ENCODE measurements around the gene THSD7B. TPM values are rescaled to one million over a fixed set of nuclear protein-coding genes. Genes with fewer than 3 reads are reported as not detected.

Gene THSD7B
- total RNA-seq, 6 donors from 2014 or later = 0.47 TPM; not detected in 5

DNA sequence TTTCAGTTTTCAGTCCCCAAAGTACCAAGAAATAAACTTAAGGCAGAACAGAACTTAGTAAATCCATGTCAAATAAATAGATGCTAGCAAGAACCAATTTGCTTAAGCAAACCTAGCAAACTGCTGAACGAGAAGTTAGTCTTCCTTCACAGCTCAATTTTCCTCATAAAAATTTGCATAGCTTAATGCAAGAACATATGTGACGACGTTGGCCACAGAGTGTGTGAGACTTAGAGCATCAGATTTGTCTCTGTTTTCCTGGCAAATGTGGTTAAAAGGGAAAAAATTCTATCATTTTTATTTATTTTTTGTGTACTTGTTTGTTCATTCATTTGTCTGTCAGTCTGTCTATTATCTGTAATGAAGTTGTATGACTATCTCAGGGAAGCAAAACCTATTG, 485.7 kb downstream of the THSD7B start:
- Histone ChIP-seq H3K36me3 (no peaks in the 10 kb centered on the region), H3K27ac (no peak overlapping the region), H3K4me1 (no peaks in the 10 kb centered on the region), H3K4me3 (no peak overlapping the region), H3K27me3 (no peaks in the 10 kb centered on the region), H3K9me3 (no peaks in the 10 kb centered on the region)
- DNase-seq (no peak), ATAC-seq (ENCODE audit: low FRiP score in 2 of 2) (no peak)
- WGBS, 2 donors = 79 to 87% methylated on average over 3 of the region's 3 CpGs
- TF ChIP-seq, protein P1, sequence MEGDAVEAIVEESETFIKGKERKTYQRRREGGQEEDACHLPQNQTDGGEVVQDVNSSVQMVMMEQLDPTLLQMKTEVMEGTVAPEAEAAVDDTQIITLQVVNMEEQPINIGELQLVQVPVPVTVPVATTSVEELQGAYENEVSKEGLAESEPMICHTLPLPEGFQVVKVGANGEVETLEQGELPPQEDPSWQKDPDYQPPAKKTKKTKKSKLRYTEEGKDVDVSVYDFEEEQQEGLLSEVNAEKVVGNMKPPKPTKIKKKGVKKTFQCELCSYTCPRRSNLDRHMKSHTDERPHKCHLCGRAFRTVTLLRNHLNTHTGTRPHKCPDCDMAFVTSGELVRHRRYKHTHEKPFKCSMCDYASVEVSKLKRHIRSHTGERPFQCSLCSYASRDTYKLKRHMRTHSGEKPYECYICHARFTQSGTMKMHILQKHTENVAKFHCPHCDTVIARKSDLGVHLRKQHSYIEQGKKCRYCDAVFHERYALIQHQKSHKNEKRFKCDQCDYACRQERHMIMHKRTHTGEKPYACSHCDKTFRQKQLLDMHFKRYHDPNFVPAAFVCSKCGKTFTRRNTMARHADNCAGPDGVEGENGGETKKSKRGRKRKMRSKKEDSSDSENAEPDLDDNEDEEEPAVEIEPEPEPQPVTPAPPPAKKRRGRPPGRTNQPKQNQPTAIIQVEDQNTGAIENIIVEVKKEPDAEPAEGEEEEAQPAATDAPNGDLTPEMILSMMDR (IDR thresholded peaks at IDR 0.05) = no peak

- Histone ChIP-seq H3K4me3 (no peak overlapping the region), H3K36me3 (no peaks in the 10 kb centered on the region), H3K27me3 (no peaks in the 10 kb centered on the region), H3K9me3 (no peaks in the 10 kb centered on the region), H3K27ac (no peak overlapping the region), H3K4me1 (no peaks in the 10 kb centered on the region)
- TF ChIP-seq POLR2A (IDR thresholded peaks at IDR 0.05) = no peak
- TF ChIP-seq, protein P1 (IDR thresholded peaks at IDR 0.05) = no peak
- TF ChIP-seq EP300 (IDR thresholded peaks at IDR 0.05) = no peak
- TF ChIP-seq POLR2AphosphoS5 (IDR thresholded peaks at IDR 0.05) = no peak
- DNase-seq (no peak), ATAC-seq (ENCODE audit: low FRiP score in 2 of 2) (no peak)
Measured at GRCh38 chr2:137252934-137253333, 487.6 kb downstream of the THSD7B start.

DNA sequence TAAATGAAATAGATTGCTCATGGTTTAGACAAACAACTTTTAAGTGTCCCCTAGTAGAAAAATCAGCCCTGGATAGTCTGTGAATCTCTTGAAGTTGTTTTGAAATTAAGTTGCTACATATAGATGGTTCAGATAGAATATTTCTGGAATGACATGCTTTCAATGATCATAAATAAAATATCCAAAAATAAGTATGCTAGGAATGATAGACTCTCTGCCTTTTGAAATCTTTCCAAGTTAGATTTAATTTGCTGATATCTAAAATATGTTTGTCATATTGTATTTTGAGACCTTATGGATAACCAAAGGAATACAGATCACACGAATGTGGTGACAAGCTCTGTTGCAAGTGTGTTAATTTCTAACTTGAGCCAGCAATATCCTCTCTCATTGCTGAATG, 488.7 kb downstream of the THSD7B start:
- 60 to 68% methylated on average over 1 of the region's 1 CpG for WGBS, 2 donors
- Histone ChIP-seq H3K4me1 (no peaks in the 10 kb centered on the region), H3K9me3 (no peaks in the 10 kb centered on the region), H3K27me3 (no peaks in the 10 kb centered on the region), H3K36me3 (no peaks in the 10 kb centered on the region), H3K27ac (no peak overlapping the region), H3K4me3 (no peak overlapping the region)
- TF ChIP-seq POLR2AphosphoS5 (IDR thresholded peaks at IDR 0.05) (no peak), EP300 (IDR thresholded peaks at IDR 0.05) (no peak), POLR2A (IDR thresholded peaks at IDR 0.05) (no peak)
- TF ChIP-seq, protein P1 (IDR thresholded peaks at IDR 0.05) = no peak
- DNase-seq (no peak), ATAC-seq (ENCODE audit: low FRiP score in 2 of 2) (no peak)

GRCh38 chr2:137255345-137255744, 490.0 kb downstream of the THSD7B start:
- Histone ChIP-seq H3K9me3 (no peaks in the 10 kb centered on the region), H3K4me1 (no peaks in the 10 kb centered on the region), H3K27me3 (no peaks in the 10 kb centered on the region), H3K27ac (no peak overlapping the region), H3K36me3 (no peaks in the 10 kb centered on the region), H3K4me3 (no peak overlapping the region)
- ATAC-seq (ENCODE audit: low FRiP score in 2 of 2) (no peak), DNase-seq (no peak)
- no peak for TF ChIP-seq POLR2A (IDR thresholded peaks at IDR 0.05)
- 73 to 79% methylated on average over 2 of the region's 2 CpGs for WGBS, 2 donors

GRCh38 chr2:137255990-137256389, 490.6 kb downstream of the THSD7B start:
- H3K27ac ChIP-seq = no peak overlapping the region
- H3K9me3 ChIP-seq = no peaks in the 10 kb centered on the region
- 76 to 83% methylated on average over 1 of the region's 1 CpG for WGBS, 2 donors
- H3K27me3 ChIP-seq = no peaks in the 10 kb centered on the region
- ATAC-seq (ENCODE audit: low FRiP score in 2 of 2) (no peak), DNase-seq (no peak)
- no peaks in the 10 kb centered on the region for H3K4me1 ChIP-seq
- H3K4me3 ChIP-seq = no peak overlapping the region
- TF ChIP-seq POLR2A (IDR thresholded peaks at IDR 0.05) (no peak), EP300 (IDR thresholded peaks at IDR 0.05) (no peak), POLR2AphosphoS5 (IDR thresholded peaks at IDR 0.05) (no peak)
- TF ChIP-seq, protein P1 (IDR thresholded peaks at IDR 0.05) = no peak
- no peaks in the 10 kb centered on the region for H3K36me3 ChIP-seq

All from upper lobe of left lung (tissue), 6 donors.